Large intestine (tissue), 3 donors: ENCODE results near the gene PDK2. TPM values are rescaled to one million over a fixed set of nuclear protein-coding genes. Genes with fewer than 3 reads are reported as not detected.

Source experiments
- DNase-seq, 2 donors: peaks; one replicate each; pipeline versions ENCODE4 v3.0.0 to v3.0.0-alpha.2; 2013
- H3K27ac ChIP-seq: one replicate; pipeline ENCODE4 v1.5.1; 2013; ENCODE audit warnings: low read length
- H3K27me3 ChIP-seq: 2 replicates; pipeline ENCODE4 v1.6.1; 2013; ENCODE audit warnings: low read length; ENCODE audit not compliant: control insufficient read depth, insufficient read depth
- H3K36me3 ChIP-seq: 2 replicates; pipeline ENCODE4 v1.6.1; 2013; ENCODE audit warnings: low read length; ENCODE audit not compliant: control insufficient read depth, insufficient read depth
- H3K4me1 ChIP-seq: one replicate; pipeline ENCODE4 v1.6.1; 2013; ENCODE audit warnings: low read length; ENCODE audit not compliant: control insufficient read depth, insufficient read depth
- H3K4me3 ChIP-seq: one replicate; pipeline ENCODE4 v1.5.1; 2013; ENCODE audit warnings: low read length
- H3K9me3 ChIP-seq: one replicate; pipeline ENCODE4 v1.6.1; 2013; ENCODE audit warnings: mild to moderate bottlenecking, low read depth, low read length, moderate library complexity; ENCODE audit not compliant: control insufficient read depth
- WGBS: methylation state at CpG from one replicate; pipeline ENCODE4 v1.1.5; 2013; ENCODE audit warnings: low lambda C conversion rate; ENCODE audit not compliant: insufficient coverage; 5-methylcytosine and 5-hydroxymethylcytosine counted together
- polyA plus RNA-seq: library from polyadenylated mRNA; unstranded; fragments of 120-200 nt; gene quantifications from one replicate; pipeline ENCODE4 v1.2.1, GENCODE V29; 2013

Gene PDK2
- polyA plus RNA-seq, 1 donor, result 78.5 TPM

DNA sequence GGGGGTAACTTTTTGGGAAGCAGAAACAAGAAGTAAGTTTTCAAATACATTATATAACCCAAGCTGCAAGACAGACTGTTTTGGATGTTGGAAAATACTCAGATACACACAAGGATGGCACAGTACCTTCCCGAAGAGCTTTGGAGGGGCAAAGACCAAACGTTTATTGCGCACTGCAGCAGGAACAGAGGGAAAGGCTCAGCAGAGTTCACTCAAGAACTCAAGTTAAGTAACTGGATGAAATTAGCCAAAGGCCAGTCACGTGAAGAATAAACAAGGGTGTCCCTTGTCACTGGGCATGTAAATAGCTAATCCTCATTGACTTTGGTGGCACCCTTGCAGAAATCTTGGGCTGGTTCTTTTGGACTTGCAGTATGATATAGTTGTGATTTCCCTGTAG lies 2.8 kb downstream of the PDK2 start:
- WGBS, result no CpG with 5 or more reads among the region's 4 CpGs
- H3K36me3 ChIP-seq, result peaks cover 23% of the 10 kb centered on the region
- H3K27me3 ChIP-seq, result no peaks in the 10 kb centered on the region
- peaks cover 69% of the 10 kb centered on the region for H3K4me1 ChIP-seq
- H3K27ac ChIP-seq, result peak overlapping the region; percentile 29
- no peaks in the 10 kb centered on the region for H3K9me3 ChIP-seq
- peak in 1 of 2 donors; percentile 67 for DNase-seq
- no peak overlapping the region for H3K4me3 ChIP-seq

- Histone ChIP-seq H3K36me3 (peaks cover 24% of the 10 kb centered on the region), H3K9me3 (no peaks in the 10 kb centered on the region), H3K27ac (peak overlapping the region; percentile 29), H3K27me3 (no peaks in the 10 kb centered on the region), H3K4me3 (no peak overlapping the region), H3K4me1 (peaks cover 74% of the 10 kb centered on the region)
- no peak for DNase-seq
- no CpG with 5 or more reads among the region's 4 CpGs for WGBS
These were observed 3.4 kb downstream of the PDK2 start for GRCh38 chr17:50098583-50098982.

- Histone ChIP-seq H3K4me1 (peaks cover 74% of the 10 kb centered on the region), H3K27ac (peak overlapping the region; percentile 29), H3K9me3 (no peaks in the 10 kb centered on the region), H3K36me3 (peaks cover 29% of the 10 kb centered on the region), H3K4me3 (no peak overlapping the region), H3K27me3 (no peaks in the 10 kb centered on the region)
- WGBS, result no CpG with 5 or more reads among the region's 5 CpGs
- DNase-seq, result no peak
These were observed 3.9 kb downstream of the PDK2 start for GRCh38 chr17:50099003-50099402.

- Histone ChIP-seq H3K36me3 (peaks cover 40% of the 10 kb centered on the region), H3K9me3 (no peaks in the 10 kb centered on the region), H3K27me3 (no peaks in the 10 kb centered on the region), H3K4me3 (no peak overlapping the region), H3K27ac (peak overlapping the region; percentile 96), H3K4me1 (peaks cover 71% of the 10 kb centered on the region)
- DNase-seq, result peak in 1 of 2 donors; percentile 74
- WGBS, result no CpG with 5 or more reads among the region's 5 CpGs
These were observed 5.3 kb downstream of the PDK2 start for GRCh38 chr17:50100480-50100883.

- Histone ChIP-seq H3K36me3 (peaks cover 45% of the 10 kb centered on the region), H3K9me3 (no peaks in the 10 kb centered on the region), H3K27ac (peak overlapping the region; percentile 96), H3K4me3 (no peak overlapping the region), H3K27me3 (no peaks in the 10 kb centered on the region), H3K4me1 (peaks cover 71% of the 10 kb centered on the region)
- no CpG with 5 or more reads among the region's 15 CpGs for WGBS
- no peak for DNase-seq
These were observed 5.8 kb downstream of the PDK2 start for GRCh38 chr17:50100921-50101345.

- H3K4me1 ChIP-seq, result peaks cover 65% of the 10 kb centered on the region
- no peaks in the 10 kb centered on the region for H3K9me3 ChIP-seq
- peaks cover 48% of the 10 kb centered on the region for H3K36me3 ChIP-seq
- no peaks in the 10 kb centered on the region for H3K27me3 ChIP-seq
- peak overlapping the region; percentile 96 for H3K27ac ChIP-seq
- H3K4me3 ChIP-seq, result peak overlapping the region; percentile 14
- peak; percentile 94 to 97 for DNase-seq
- no CpG with 5 or more reads among the region's 17 CpGs for WGBS
These were observed 6.4 kb downstream of the PDK2 start for GRCh38 chr17:50101346-50102163.

GRCh38 chr17:50102164-50102991 lies 7.2 kb downstream of the PDK2 start:
- Histone ChIP-seq H3K27me3 (no peaks in the 10 kb centered on the region), H3K36me3 (peaks cover 53% of the 10 kb centered on the region), H3K27ac (peak overlapping the region; percentile 96), H3K4me1 (peaks cover 57% of the 10 kb centered on the region), H3K9me3 (no peaks in the 10 kb centered on the region), H3K4me3 (peak overlapping the region; percentile 14)
- DNase-seq, result peak; percentile 95 to 98
- WGBS, result no CpG with 5 or more reads among the region's 15 CpGs

- no CpG with 5 or more reads among the region's 2 CpGs for WGBS
- H3K36me3 ChIP-seq, result peaks cover 54% of the 10 kb centered on the region
- no peak for DNase-seq
- no peaks in the 10 kb centered on the region for H3K9me3 ChIP-seq
- peaks cover 48% of the 10 kb centered on the region for H3K4me1 ChIP-seq
- H3K27ac ChIP-seq, result peak overlapping the region; percentile 96
- H3K4me3 ChIP-seq, result no peak overlapping the region
- H3K27me3 ChIP-seq, result no peaks in the 10 kb centered on the region
These were observed 8.1 kb downstream of the PDK2 start for GRCh38 chr17:50103252-50103651.

DNA sequence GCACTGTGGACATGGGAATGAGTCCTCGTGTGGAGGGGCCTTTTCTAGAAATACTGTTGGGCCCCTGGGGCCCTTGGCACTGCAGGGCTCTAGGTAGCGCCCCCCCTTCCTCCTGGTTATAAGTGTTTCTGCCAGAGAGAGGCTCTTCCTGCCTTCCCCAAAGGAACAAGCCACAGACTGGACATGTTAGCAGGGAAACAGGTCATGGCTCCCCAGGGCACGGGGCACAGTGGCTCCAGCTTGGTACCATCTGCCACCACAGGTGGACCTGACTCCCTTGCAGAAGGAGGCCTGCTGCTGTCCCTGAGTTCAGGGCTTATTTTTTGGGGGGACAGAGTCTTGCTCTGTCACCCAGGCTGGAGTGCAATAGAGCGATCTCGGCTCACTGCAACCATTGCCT lies 8.8 kb downstream of the PDK2 start:
- Histone ChIP-seq H3K36me3 (peaks cover 54% of the 10 kb centered on the region), H3K4me1 (peaks cover 42% of the 10 kb centered on the region), H3K27me3 (no peaks in the 10 kb centered on the region), H3K4me3 (no peak overlapping the region), H3K27ac (no peak overlapping the region), H3K9me3 (no peaks in the 10 kb centered on the region)
- DNase-seq, result no peak
- WGBS, result no CpG with 5 or more reads among the region's 5 CpGs

DNA sequence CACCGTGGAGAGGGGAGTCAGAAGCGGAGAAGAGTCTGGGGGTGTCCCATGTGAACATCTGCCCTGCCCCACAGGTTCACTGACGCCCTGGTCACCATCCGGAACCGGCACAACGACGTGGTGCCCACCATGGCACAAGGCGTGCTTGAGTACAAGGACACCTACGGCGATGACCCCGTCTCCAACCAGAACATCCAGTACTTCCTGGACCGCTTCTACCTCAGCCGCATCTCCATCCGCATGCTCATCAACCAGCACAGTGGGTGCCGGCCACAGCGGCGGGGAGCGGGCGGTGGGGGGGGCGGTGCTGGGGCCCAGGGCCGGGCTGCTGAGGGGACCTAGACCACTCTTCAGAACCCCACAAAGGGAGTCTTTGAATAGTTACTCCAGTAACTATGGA lies 10.7 kb downstream of the PDK2 start:
- no peaks in the 10 kb centered on the region for H3K27me3 ChIP-seq
- no CpG with 5 or more reads among the region's 21 CpGs for WGBS
- no peak for DNase-seq
- no peaks in the 10 kb centered on the region for H3K9me3 ChIP-seq
- peaks cover 25% of the 10 kb centered on the region for H3K4me1 ChIP-seq
- no peak overlapping the region for H3K4me3 ChIP-seq
- peaks cover 65% of the 10 kb centered on the region for H3K36me3 ChIP-seq
- no peak overlapping the region for H3K27ac ChIP-seq
